Endodermal cell (in vitro differentiated cells): ENCODE results near the gene TBC1D12. TPM values are rescaled to one million over a fixed set of nuclear protein-coding genes. Genes with fewer than 3 reads are reported as not detected.

Source experiments
- DNase-seq: peaks from one replicate; pipeline ENCODE4 v3.0.0-alpha.2; 2017
- H3K27ac ChIP-seq: 2 replicates; pipeline ENCODE4 v1.5.1; 2013; ENCODE audit warnings: mild to moderate bottlenecking, low read depth, low read length, moderate library complexity
- H3K27me3 ChIP-seq: 2 replicates; pipeline ENCODE4 v1.6.1; 2013; ENCODE audit warnings: mild to moderate bottlenecking, low read length, moderate library complexity; ENCODE audit not compliant: insufficient read depth, control insufficient read depth, poor library complexity, severe bottlenecking
- H3K36me3 ChIP-seq: 2 replicates; pipeline ENCODE4 v1.7.0; 2013; ENCODE audit warnings: mild to moderate bottlenecking, low read length, moderate library complexity; ENCODE audit not compliant: control insufficient read depth, insufficient read depth
- H3K4me1 ChIP-seq: one replicate; pipeline ENCODE4 v1.7.0; 2013; ENCODE audit warnings: low read length; ENCODE audit not compliant: control insufficient read depth, insufficient read depth
- H3K4me3 ChIP-seq: 2 replicates; pipeline ENCODE4 v1.5.1; 2013; ENCODE audit warnings: mild to moderate bottlenecking, low read length, moderate library complexity
- H3K9ac ChIP-seq: 2 replicates; pipeline ENCODE4 v1.6.1; 2013; ENCODE audit warnings: mild to moderate bottlenecking, low read length, moderate library complexity; ENCODE audit not compliant: poor library complexity, severe bottlenecking; ENCODE audit errors: extremely low read depth
- H3K9me3 ChIP-seq: 2 replicates; pipeline ENCODE4 v1.6.1; 2013; ENCODE audit warnings: mild to moderate bottlenecking, low read length, moderate library complexity; ENCODE audit not compliant: control insufficient read depth
- H3K27ac Mint-ChIP-seq: 2 replicates; pipeline ENCODE4 v1.8.0; 2020; ENCODE audit warnings: mixed read lengths
- H3K27me3 Mint-ChIP-seq: 2 replicates; pipeline ENCODE4 v1.8.0; 2021; ENCODE audit warnings: mild to moderate bottlenecking, mixed read lengths; ENCODE audit not compliant: insufficient read depth
- H3K36me3 Mint-ChIP-seq: 2 replicates; pipeline ENCODE4 v1.8.0; 2020; ENCODE audit warnings: low read depth, mixed read lengths
- H3K4me1 Mint-ChIP-seq: 2 replicates; pipeline ENCODE4 v1.8.0; 2020; ENCODE audit warnings: mixed read lengths
- H3K4me3 Mint-ChIP-seq: 2 replicates; pipeline ENCODE4 v1.8.0; 2020; ENCODE audit warnings: mild to moderate bottlenecking, moderate library complexity, mixed read lengths
- H3K9me3 Mint-ChIP-seq: 2 replicates; pipeline ENCODE4 v1.8.0; 2020; ENCODE audit warnings: mild to moderate bottlenecking, mixed read lengths
- CTCF ChIP-seq: fragments of 200-600 bp; sonication (generic); conservative IDR thresholded peaks from 2 replicates; pipeline ENCODE4 v1.5.0; 2021; ENCODE audit warnings: antibody characterized with exemption, mild to moderate bottlenecking
- WGBS, 2 experiments: methylation state at CpG; one replicate each; pipeline versions ENCODE4 v1.1.5 to v1.1.7; 2013; ENCODE audit warnings: missing lambda C conversion rate in 2 of 2, mixed read lengths in 1 of 2; ENCODE audit not compliant: insufficient coverage in 1 of 2, insufficient read length in 1 of 2; 5-methylcytosine and 5-hydroxymethylcytosine counted together
- total RNA-seq, 2 donors: library from RNA; stranded (reverse); fragmentation: NEBNext Ultra II Directional in 1 of 2; extraction: Animal tissue kit (Norgen Biotek cat#: 25700) in 1 of 2; gene quantifications; 2 replicates in 1 of 2; 3 replicates in 1 of 2; pipeline ENCODE4 v1.2.1, GENCODE V29; 2021

TBC1D12 gene
- total RNA-seq, 2 donors from 2014 or later, result 7.0 to 7.4 TPM

- WGBS, 2 experiments, result 95% methylated on average over 4 of the region's 4 CpGs; no CpG with 5 or more reads in 1 of the 2 experiments
Measured at GRCh38 chr10:94483970-94484369, 81.6 kb downstream of the TBC1D12 start.

GRCh38 chr10:94485094-94485493 is 82.8 kb downstream of the TBC1D12 start:
- H3K9me3 Mint-ChIP-seq, result peaks cover 13% of the 10 kb centered on the region

More at GRCh38 chr10:94483970-94484369, 81.6 kb downstream of the TBC1D12 start:
- Mint-ChIP-seq H3K9me3 (peaks cover 13% of the 10 kb centered on the region), H3K4me3 (no peak overlapping the region), H3K27me3 (no peaks in the 10 kb centered on the region), H3K27ac (no peak overlapping the region), H3K4me1 (peaks cover 5% of the 10 kb centered on the region), H3K36me3 (peaks cover 13% of the 10 kb centered on the region)
- peaks cover 14% of the 10 kb centered on the region for H3K9me3 ChIP-seq
- TF ChIP-seq CTCF, result no peak
- H3K4me3 ChIP-seq, result no peak overlapping the region
- no peak for DNase-seq
- H3K36me3 ChIP-seq, result peaks cover 8% of the 10 kb centered on the region
- H3K9ac ChIP-seq, result no peak overlapping the region
- H3K4me1 ChIP-seq, result no peaks in the 10 kb centered on the region
- H3K27me3 ChIP-seq, result no peaks in the 10 kb centered on the region
- H3K27ac ChIP-seq, result no peak overlapping the region

GRCh38 chr10:94487575-94487974 is 85.2 kb downstream of the TBC1D12 start:
- no peaks in the 10 kb centered on the region for H3K4me1 Mint-ChIP-seq

More at GRCh38 chr10:94485094-94485493, 82.8 kb downstream of the TBC1D12 start:
- 96% methylated on average over 1 of the region's 1 CpG; no CpG with 5 or more reads in 1 of the 2 experiments for WGBS, 2 experiments
- Histone ChIP-seq H3K27ac (no peak overlapping the region), H3K4me3 (no peak overlapping the region), H3K4me1 (no peaks in the 10 kb centered on the region), H3K9ac (no peak overlapping the region), H3K9me3 (peaks cover 14% of the 10 kb centered on the region), H3K36me3 (peaks cover 8% of the 10 kb centered on the region), H3K27me3 (no peaks in the 10 kb centered on the region)
- Mint-ChIP-seq H3K36me3 (peaks cover 13% of the 10 kb centered on the region), H3K4me1 (peaks cover 5% of the 10 kb centered on the region), H3K27me3 (no peaks in the 10 kb centered on the region), H3K4me3 (no peak overlapping the region), H3K27ac (no peak overlapping the region)
- DNase-seq, result no peak
- no peak for TF ChIP-seq CTCF

More at GRCh38 chr10:94487575-94487974, 85.2 kb downstream of the TBC1D12 start:
- Histone ChIP-seq H3K4me1 (no peaks in the 10 kb centered on the region), H3K4me3 (no peak overlapping the region), H3K36me3 (peaks cover 8% of the 10 kb centered on the region), H3K27ac (no peak overlapping the region), H3K9ac (no peak overlapping the region), H3K27me3 (no peaks in the 10 kb centered on the region), H3K9me3 (peaks cover 14% of the 10 kb centered on the region)
- no peak overlapping the region for H3K4me3 Mint-ChIP-seq
- no peak for DNase-seq
- H3K27ac Mint-ChIP-seq, result no peak overlapping the region
- H3K27me3 Mint-ChIP-seq, result no peaks in the 10 kb centered on the region
- 93% methylated on average over 3 of the region's 3 CpGs; no CpG with 5 or more reads in 1 of the 2 experiments for WGBS, 2 experiments
- no peak for TF ChIP-seq CTCF
- peaks cover 13% of the 10 kb centered on the region for H3K9me3 Mint-ChIP-seq
- H3K36me3 Mint-ChIP-seq, result peaks cover 10% of the 10 kb centered on the region
